HEK293T (cell line): ENCODE data around the gene MYG1.

ENCODE experiments used
- BHLHE40 ChIP-seq: fragments of 450-650 bp; IDR thresholded peaks from 2 replicates; pipeline ENCODE4 v1.6.1; 2016; ENCODE audit warnings: mild to moderate bottlenecking, moderate library complexity, borderline replicate concordance
- CTBP1 ChIP-seq: fragments of 450-650 bp; IDR thresholded peaks from 2 replicates; pipeline ENCODE4 v1.6.1; 2016; ENCODE audit warnings: borderline replicate concordance
- ELF4 ChIP-seq: fragments of 450-650 bp; IDR thresholded peaks from 2 replicates; pipeline ENCODE4 v1.6.1; 2017; ENCODE audit warnings: antibody characterized with exemption
- FOXA1 ChIP-seq: fragments of 450-650 bp; IDR thresholded peaks from 2 replicates; pipeline ENCODE4 v1.6.1; 2016; ENCODE audit warnings: mild to moderate bottlenecking
- FOXK2 ChIP-seq: fragments of 450-650 bp; IDR thresholded peaks from 2 replicates; pipeline ENCODE4 v1.6.1; 2016; ENCODE audit warnings: mild to moderate bottlenecking
- FOXM1 ChIP-seq: fragments of 450-650 bp; IDR thresholded peaks from 2 replicates; pipeline ENCODE4 v1.6.1; 2017; ENCODE audit warnings: mild to moderate bottlenecking, borderline replicate concordance
- HDGF ChIP-seq: fragments of 450-650 bp; IDR thresholded peaks from 2 replicates; pipeline ENCODE4 v1.6.1; 2017; ENCODE audit warnings: antibody characterized with exemption, borderline replicate concordance
- LEF1 ChIP-seq: fragments of 450-650 bp; IDR thresholded peaks from 2 replicates; pipeline ENCODE4 v1.6.1; 2017; ENCODE audit warnings: mild to moderate bottlenecking, borderline replicate concordance
- NFRKB ChIP-seq: fragments of 450-650 bp; IDR thresholded peaks from 2 replicates; pipeline ENCODE4 v1.6.1; 2016; ENCODE audit warnings: mild to moderate bottlenecking, moderate library complexity
- PKNOX1 ChIP-seq: fragments of 450-650 bp; IDR thresholded peaks from 2 replicates; pipeline ENCODE4 v1.6.1; 2016
- SP1 ChIP-seq: fragments of 450-650 bp; IDR thresholded peaks from 2 replicates; pipeline ENCODE4 v1.6.1; 2017
- SUZ12 ChIP-seq: fragments of 450-650 bp; IDR thresholded peaks from 2 replicates; pipeline ENCODE4 v1.6.1; 2016; ENCODE audit warnings: mild to moderate bottlenecking
- TARDBP ChIP-seq: fragments of 450-650 bp; IDR thresholded peaks from 2 replicates; pipeline ENCODE4 v1.6.1; 2016

GRCh38 chr12:53268630-53269562, 30.6 kb upstream of the MYG1 start:
- no peak for TF ChIP-seq FOXM1
- TF ChIP-seq SUZ12 = no peak
- TF ChIP-seq FOXK2 = no peak
- no peak for TF ChIP-seq BHLHE40
- no peak for TF ChIP-seq TARDBP
- no peak for TF ChIP-seq FOXA1
- no peak for TF ChIP-seq HDGF
- TF ChIP-seq SP1 = no peak
- no peak for TF ChIP-seq NFRKB
- no peak for TF ChIP-seq PKNOX1
- no peak for TF ChIP-seq CTBP1
- TF ChIP-seq LEF1 = no peak
- no peak for TF ChIP-seq ELF4
